ENCODE results near the gene CHERP.

The CHERP gene

DNA sequence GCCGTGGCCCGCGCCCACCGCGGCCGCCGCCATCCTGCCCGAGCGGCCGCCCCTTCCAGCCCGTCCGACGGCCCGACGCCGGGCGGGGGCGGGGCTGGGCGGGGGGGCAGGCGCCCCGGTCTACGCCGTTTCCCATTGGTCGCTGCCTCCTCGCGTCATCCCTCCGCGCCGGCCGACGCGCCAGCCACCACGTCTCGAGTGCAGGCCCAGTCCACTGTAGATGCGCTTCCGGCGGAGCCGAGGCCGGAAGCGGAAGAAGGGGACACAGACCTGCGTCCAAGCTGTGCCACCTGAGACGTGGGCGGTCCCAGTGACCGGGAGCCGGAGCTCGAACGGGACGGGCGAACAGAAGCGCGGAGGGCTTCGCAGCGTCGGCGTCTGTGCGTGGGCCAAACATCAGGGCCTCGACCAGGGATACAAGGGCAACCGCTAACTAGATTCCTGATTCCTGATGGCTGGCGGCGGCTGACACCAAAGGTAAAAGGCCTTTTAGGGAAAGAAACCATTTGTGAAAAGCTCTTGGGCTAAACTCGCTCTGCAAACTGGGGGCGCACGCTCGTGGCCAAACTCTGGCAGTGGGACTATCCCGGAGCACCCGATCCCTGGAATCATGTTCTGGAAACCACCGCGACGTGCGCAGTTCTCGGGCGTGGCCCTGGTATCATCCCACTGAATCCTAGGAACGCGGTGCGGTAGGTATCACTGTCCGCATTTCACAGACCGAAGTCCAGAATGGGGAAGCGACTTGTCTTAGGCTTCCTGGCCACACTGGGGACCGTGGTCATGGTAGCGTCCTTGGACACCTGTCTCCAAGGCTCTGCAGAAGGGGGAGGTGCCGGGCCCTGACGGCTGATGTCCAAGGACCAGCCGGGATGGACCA, 30.3 kb upstream of the CHERP start, which contains the start of gene SLC35E1:
TSS of gene SLC35E1 (minus strand) at position 84 of the 880 bp plus-strand sequence. CDS start at position 33, 51 bp downstream.
- no peak for TF ChIP-seq GATA3 (IDR thresholded peaks at IDR 0.05; ENCODE audit: low read depth, low read length)

GRCh38 chr19:16571822-16572331, 29.6 kb upstream of the CHERP start:
- TF ChIP-seq GATA2 (IDR thresholded peaks at IDR 0.05; ENCODE audit: low read depth, low read length) = no peak
- TF ChIP-seq GATA3 (IDR thresholded peaks at IDR 0.05; ENCODE audit: low read depth, low read length) = no peak

- TF ChIP-seq GATA3 (IDR thresholded peaks at IDR 0.05; ENCODE audit: low read depth, low read length) (no peak), GATA2 (IDR thresholded peaks at IDR 0.05; ENCODE audit: low read depth, low read length) (no peak)
These were observed 29.0 kb upstream of the CHERP start for GRCh38 chr19:16571283-16571682.

GRCh38 chr19:16569609-16570320, 27.5 kb upstream of the CHERP start:
- TF ChIP-seq GATA3 (IDR thresholded peaks at IDR 0.05; ENCODE audit: low read depth, low read length) = no peak
- TF ChIP-seq GATA2 (IDR thresholded peaks at IDR 0.05; ENCODE audit: low read depth, low read length) = no peak

DNA sequence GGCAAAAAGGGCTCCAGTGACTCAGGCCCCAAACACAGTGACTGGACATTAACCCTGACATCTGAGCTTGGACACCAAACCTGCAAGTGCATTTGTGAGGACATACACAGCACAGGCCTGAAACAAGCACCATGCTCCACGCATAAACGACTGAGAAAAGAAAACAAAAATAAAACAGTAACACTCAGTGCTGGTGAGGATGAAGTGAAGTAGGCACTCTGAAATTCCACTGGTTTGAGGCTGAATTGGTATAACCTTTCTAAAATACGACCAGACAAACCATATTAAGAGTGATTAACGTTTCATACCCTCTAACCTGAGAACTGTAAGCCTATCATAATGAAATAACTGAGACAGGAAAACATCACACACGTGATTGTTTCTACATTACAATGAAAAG, 24.5 kb upstream of the CHERP start:
- TF ChIP-seq GATA2 (IDR thresholded peaks at IDR 0.05; ENCODE audit: low read depth, low read length) (no peak), GATA3 (IDR thresholded peaks at IDR 0.05; ENCODE audit: low read depth, low read length) (no peak)

- TF ChIP-seq GATA3 (IDR thresholded peaks at IDR 0.05; ENCODE audit: low read depth, low read length) (no peak), GATA2 (IDR thresholded peaks at IDR 0.05; ENCODE audit: low read depth, low read length) (no peak)
These were observed 23.9 kb upstream of the CHERP start for GRCh38 chr19:16566161-16566560.

- TF ChIP-seq GATA2 (IDR thresholded peaks at IDR 0.05; ENCODE audit: low read depth, low read length) (no peak), GATA3 (IDR thresholded peaks at IDR 0.05; ENCODE audit: low read depth, low read length) (no peak)
These were observed 22.6 kb upstream of the CHERP start for GRCh38 chr19:16564842-16565241.

DNA sequence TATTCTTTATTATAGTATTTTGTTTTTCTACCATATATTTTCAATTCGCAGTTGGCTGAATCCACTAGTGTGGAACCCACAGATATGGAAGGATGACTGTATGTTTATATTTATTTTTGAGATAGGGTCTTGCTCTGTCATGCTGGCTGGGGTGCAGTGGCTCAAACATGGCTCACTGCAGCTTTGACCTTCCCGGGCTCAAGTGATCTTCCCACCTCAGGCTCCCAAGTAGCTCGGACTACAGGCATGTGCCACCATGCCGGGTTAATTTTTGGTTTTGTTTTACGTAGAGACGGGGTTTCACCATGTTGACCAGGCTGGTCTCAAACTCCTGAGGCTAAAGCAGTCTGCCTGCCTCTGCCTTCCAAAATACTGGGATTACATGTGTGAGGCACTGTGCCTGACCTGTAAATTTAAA, 20.4 kb upstream of the CHERP start:
- TF ChIP-seq GATA3 (IDR thresholded peaks at IDR 0.05; ENCODE audit: low read depth, low read length) (no peak), GATA2 (IDR thresholded peaks at IDR 0.05; ENCODE audit: low read depth, low read length) (no peak)

DNA sequence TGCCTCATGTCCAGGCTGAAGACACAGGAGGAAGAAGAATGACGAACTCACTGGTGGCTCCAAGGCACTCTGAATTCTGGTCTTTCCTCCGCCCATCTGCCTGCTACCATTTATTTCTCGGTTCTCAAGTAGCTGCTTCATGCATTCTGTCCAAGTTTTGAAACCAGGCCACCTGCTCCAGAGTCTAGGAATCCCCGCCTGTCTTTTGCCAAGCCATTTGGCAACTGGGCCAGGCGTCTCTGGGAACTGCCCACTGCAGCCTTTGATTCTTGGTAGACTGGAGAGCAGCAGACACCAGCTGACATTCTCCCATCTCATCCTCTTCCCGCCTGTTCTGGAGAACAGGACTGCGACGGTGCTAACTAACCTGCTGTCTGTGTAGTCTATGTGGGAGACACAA, 19.1 kb upstream of the CHERP start:
- TF ChIP-seq GATA2 (IDR thresholded peaks at IDR 0.05; ENCODE audit: low read depth, low read length) (no peak), GATA3 (IDR thresholded peaks at IDR 0.05; ENCODE audit: low read depth, low read length) (no peak)

DNA sequence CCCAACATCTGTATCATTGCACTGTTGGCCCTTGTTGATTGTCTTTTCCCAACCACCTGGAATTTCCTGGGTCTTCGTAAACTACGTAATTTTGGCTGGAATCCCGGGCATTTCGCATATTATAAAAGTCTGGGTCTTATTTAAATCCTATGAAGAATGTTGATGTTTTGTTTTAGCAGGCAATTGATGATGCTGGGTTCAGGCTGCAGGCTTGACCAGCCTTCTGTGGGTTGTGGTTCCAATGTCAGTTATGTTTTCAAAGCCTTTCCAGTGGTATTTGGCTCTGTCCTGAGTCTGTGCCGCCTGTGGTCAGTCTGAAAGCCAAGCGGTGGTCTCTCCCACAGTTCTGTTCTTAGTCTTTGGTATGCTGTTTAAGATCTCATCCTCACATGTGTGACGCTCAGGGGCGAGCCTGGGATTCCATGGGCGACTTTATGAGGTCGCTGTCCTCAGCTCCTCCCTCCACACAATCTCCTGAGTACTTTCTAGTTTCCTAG, 17.6 kb upstream of the CHERP start:
- TF ChIP-seq GATA3 (IDR thresholded peaks at IDR 0.05; ENCODE audit: low read depth, low read length) (no peak), GATA2 (IDR thresholded peaks at IDR 0.05; ENCODE audit: low read depth, low read length) (no peak)

GRCh38 chr19:16554776-16555175, 12.5 kb upstream of the CHERP start:
- TF ChIP-seq GATA2 (IDR thresholded peaks at IDR 0.05; ENCODE audit: low read depth, low read length) = no peak
- no peak for TF ChIP-seq GATA3 (IDR thresholded peaks at IDR 0.05; ENCODE audit: low read depth, low read length)

- TF ChIP-seq GATA2 (IDR thresholded peaks at IDR 0.05; ENCODE audit: low read depth, low read length) = no peak
- no peak for TF ChIP-seq GATA3 (IDR thresholded peaks at IDR 0.05; ENCODE audit: low read depth, low read length)
These were observed 6.7 kb upstream of the CHERP start for GRCh38 chr19:16548956-16549355.

- TF ChIP-seq GATA2 (IDR thresholded peaks at IDR 0.05; ENCODE audit: low read depth, low read length) (no peak), GATA3 (IDR thresholded peaks at IDR 0.05; ENCODE audit: low read depth, low read length) (no peak)
These were observed 2.4 kb upstream of the CHERP start for GRCh38 chr19:16544473-16545231.

Measured in SH-SY5Y (cell line).